NCI-H2196 (cell line): ENCODE results near the gene ZNF236.
"Not testable (repeated sequence)": the region's sequence is repeated elsewhere in the genome, so short reads cannot be mapped to it uniquely, and the experiment has no call there.

Experiments used
- DNase-seq: peaks from one replicate; lab custom pipeline; 2025; ENCODE audit not compliant: unreplicated experiment; lab: John Stamatoyannopoulos, UW

ZNF236 gene

GRCh38 chr18:77017355-77017754, 195.0 kb downstream of the ZNF236 start:
- DNase-seq = no peak

- not testable (repeated sequence) for DNase-seq
Measured at GRCh38 chr18:77018650-77019049, 196.3 kb downstream of the ZNF236 start.

GRCh38 chr18:77019641-77020040, 197.3 kb downstream of the ZNF236 start:
- no peak for DNase-seq
